LNCaP clone FGC (cell line): ENCODE data around the gene TTC19.

Experiments used
- DNase-seq: peaks from one replicate; pipeline ENCODE4 v3.0.0-alpha.2; 2011; ENCODE audit warnings: low read depth
- H3K4me3 ChIP-seq: 2 replicates; pipeline ENCODE4 v1.5.1; 2011; ENCODE audit warnings: mild to moderate bottlenecking, low read depth, low read length, control low read depth
- CTCF ChIP-seq: IDR thresholded peaks from 2 replicates; pipeline ENCODE4 v1.5.1; 2012; ENCODE audit warnings: mild to moderate bottlenecking; ENCODE audit not compliant: control insufficient read depth, insufficient read depth; ENCODE audit errors: extremely low read depth

TTC19 gene

GRCh38 chr17:15981646-15982580 is 17.7 kb upstream of the TTC19 start:
- DNase-seq, result no peak
- no peak for TF ChIP-seq CTCF

GRCh38 chr17:15996322-15996721 is 3.3 kb upstream of the TTC19 start:
- no peak overlapping the region for H3K4me3 ChIP-seq
- no peak for DNase-seq
- no peak for TF ChIP-seq CTCF

More at GRCh38 chr17:15981646-15982580, 17.7 kb upstream of the TTC19 start:
- H3K4me3 ChIP-seq, result no peak overlapping the region

- no peak for TF ChIP-seq CTCF
- no peak for DNase-seq
- peak overlapping the region; percentile 93 for H3K4me3 ChIP-seq
Observed at GRCh38 chr17:15998031-15998562, 1.5 kb upstream of the TTC19 start.

GRCh38 chr17:15999974-16000827 is 577 bp downstream of the TTC19 start:
- peak overlapping the region; percentile 93 for H3K4me3 ChIP-seq
- TF ChIP-seq CTCF, result no peak
- no peak for DNase-seq

- no peak for DNase-seq
- peak overlapping the region; percentile 93 for H3K4me3 ChIP-seq
- no peak for TF ChIP-seq CTCF
Observed at GRCh38 chr17:16001226-16001897, 1.7 kb downstream of the TTC19 start.

GRCh38 chr17:16002708-16003260 is 3.2 kb downstream of the TTC19 start:
- no peak for TF ChIP-seq CTCF
- no peak overlapping the region for H3K4me3 ChIP-seq
- DNase-seq, result no peak
